GM23248 (cell line): ENCODE results near the gene FGF2. TPM values are rescaled to one million over a fixed set of nuclear protein-coding genes. Genes with fewer than 3 reads are reported as not detected.

ENCODE experiments used
- DNase-seq: peaks from one replicate; pipeline ENCODE4 v3.0.0-alpha.2; 2015
- H2AFZ ChIP-seq: fragments of 200-600 bp; sonication (generic); 2 replicates; pipeline ENCODE4 v1.6.1; 2016; ENCODE audit warnings: antibody characterized with exemption
- H3F3A ChIP-seq: fragments of 200-600 bp; sonication (generic); 2 replicates; pipeline ENCODE4 v1.6.1; 2016; ENCODE audit warnings: mild to moderate bottlenecking, antibody characterized with exemption, mixed run types; ENCODE audit not compliant: insufficient read depth
- H3K27ac ChIP-seq: fragments of 200-600 bp; sonication (generic); 2 replicates; pipeline ENCODE4 v1.5.1; 2016; ENCODE audit warnings: mild to moderate bottlenecking
- H3K27me3 ChIP-seq: fragments of 200-600 bp; sonication (generic); replicated peaks from 2 replicates; pipeline ENCODE4 v1.6.1; 2016; ENCODE audit warnings: mild to moderate bottlenecking; ENCODE audit not compliant: insufficient read depth
- H3K36me3 ChIP-seq: fragments of 200-600 bp; sonication (generic); 2 replicates; pipeline ENCODE4 v1.6.1; 2016; ENCODE audit warnings: low read depth, mild to moderate bottlenecking
- H3K4me1 ChIP-seq: fragments of 200-600 bp; sonication (generic); 2 replicates; pipeline ENCODE4 v1.6.1; 2016; ENCODE audit warnings: mild to moderate bottlenecking; ENCODE audit not compliant: insufficient read depth
- H3K4me2 ChIP-seq: fragments of 200-600 bp; sonication (generic); one replicate; pipeline ENCODE4 v1.6.1; 2016; ENCODE audit warnings: mild to moderate bottlenecking; ENCODE audit not compliant: unreplicated experiment
- H3K4me3 ChIP-seq: fragments of 200-600 bp; sonication (generic); 2 replicates; pipeline ENCODE4 v1.5.1; 2016; ENCODE audit warnings: mild to moderate bottlenecking
- H3K79me2 ChIP-seq: fragments of 200-600 bp; sonication (generic); 2 replicates; pipeline ENCODE4 v1.6.1; 2016; ENCODE audit warnings: mild to moderate bottlenecking; ENCODE audit not compliant: insufficient read depth
- H3K9ac ChIP-seq: fragments of 200-600 bp; sonication (generic); 2 replicates; pipeline ENCODE4 v1.6.1; 2016; ENCODE audit warnings: mild to moderate bottlenecking
- H3K9me2 ChIP-seq: fragments of 200-600 bp; sonication (generic); 2 replicates; pipeline ENCODE4 v1.6.1; 2016; ENCODE audit warnings: mixed run types, mild to moderate bottlenecking, moderate library complexity; ENCODE audit not compliant: insufficient read depth
- H3K9me3 ChIP-seq: fragments of 200-600 bp; sonication (generic); one replicate; pipeline ENCODE4 v1.6.1; 2017; ENCODE audit warnings: low read depth
- H4K20me1 ChIP-seq: fragments of 200-600 bp; sonication (generic); 2 replicates; pipeline ENCODE4 v1.6.0; 2016; ENCODE audit not compliant: insufficient read depth
- EZH2 ChIP-seq: fragments of 200-600 bp; sonication (generic); IDR thresholded peaks from 2 replicates; pipeline ENCODE4 v1.6.1; 2018; ENCODE audit warnings: antibody characterized with exemption, mild to moderate bottlenecking; ENCODE audit not compliant: insufficient read depth, poor library complexity, severe bottlenecking
- EZH2phosphoT487 ChIP-seq: fragments of 200-600 bp; sonication (generic); IDR thresholded peaks from 2 replicates; pipeline ENCODE4 v1.6.1; 2018; ENCODE audit warnings: antibody characterized with exemption, moderate library complexity, mild to moderate bottlenecking, low read depth; ENCODE audit not compliant: insufficient read depth
- WGBS, 2 experiments: methylation state at CpG; one replicate each; pipeline ENCODE4 v1.1.6; 2015 to 2017; ENCODE audit warnings: low lambda C conversion rate in 2 of 2, low coverage in 1 of 2; ENCODE audit errors: missing lambda C conversion rate in 2 of 2; 5-methylcytosine and 5-hydroxymethylcytosine counted together
- in situ Hi-C: fragments of 300-500 bp; cut with MboI; formaldehyde crosslinking; loops from 2 replicates; pipeline ENCODE4 v1.15.0; 2020
- polyA plus RNA-seq: library from polyadenylated mRNA; unstranded; fragments of >200 nt; fragmentation: Nextera tagmentation; extraction: Ambion mirVana; gene quantifications from 2 replicates; pipeline ENCODE4 v1.2.1, GENCODE V29; 2016
- total RNA-seq: library from RNA; depleted of rRNA; stranded (reverse); fragments of >200 nt; shearing (Covaris generic); gene quantifications from 2 replicates; pipeline ENCODE4 v1.2.3, GENCODE V29; 2014

FGF2 gene
- total and polyA plus RNA-seq, 2 experiments from 2014 or later: 36.9 to 306 TPM

GRCh38 chr4:122797405-122798094, 29.1 kb upstream of the FGF2 start:
- H3K9ac ChIP-seq: peak overlapping the region; percentile 80
- in situ Hi-C loops: no loop called here

GRCh38 chr4:122798101-122798500, 28.5 kb upstream of the FGF2 start:
- H3K36me3 ChIP-seq: no peaks in the 10 kb centered on the region
- H3K4me1 ChIP-seq: peaks cover 44% of the 10 kb centered on the region
- DNase-seq: peak; percentile 94
- TF ChIP-seq EZH2phosphoT487: no peak
- no peak for TF ChIP-seq EZH2
- in situ Hi-C loops: no loop called here
- no peaks in the 10 kb centered on the region for H3K27me3 ChIP-seq
- no peaks in the 10 kb centered on the region; the same call in 1 of the 2 replicates for H3K9me2 ChIP-seq
- peak overlapping the region; percentile 94 for H3K27ac ChIP-seq
- no peaks in the 10 kb centered on the region for H4K20me1 ChIP-seq
- H3K4me3 ChIP-seq: peak overlapping the region; percentile 65
- H2AFZ ChIP-seq: peak overlapping the region; percentile 51
- H3K9ac ChIP-seq: peak overlapping the region; percentile 80
- peaks cover 47% of the 10 kb centered on the region for H3F3A ChIP-seq
- no peaks in the 10 kb centered on the region for H3K9me3 ChIP-seq
- peaks cover 11% of the 10 kb centered on the region; the same call in 1 of the 2 replicates for H3K79me2 ChIP-seq
- H3K4me2 ChIP-seq: peak overlapping the region; percentile 78
- WGBS, 2 experiments: 2 to 4% methylated on average over 5 of the region's 5 CpGs

More at GRCh38 chr4:122797405-122798094, 29.1 kb upstream of the FGF2 start:
- DNase-seq: no peak
- Histone ChIP-seq H3K79me2 (peaks cover 11% of the 10 kb centered on the region; the same call in 1 of the 2 replicates), H3K27ac (peak overlapping the region; percentile 94), H4K20me1 (no peaks in the 10 kb centered on the region), H3K9me2 (no peaks in the 10 kb centered on the region; the same call in 1 of the 2 replicates), H3F3A (peaks cover 47% of the 10 kb centered on the region), H3K9me3 (no peaks in the 10 kb centered on the region), H3K36me3 (no peaks in the 10 kb centered on the region), H3K27me3 (no peaks in the 10 kb centered on the region), H3K4me2 (peak overlapping the region; percentile 78), H3K4me1 (peaks cover 45% of the 10 kb centered on the region), H2AFZ (peak overlapping the region; percentile 51), H3K4me3 (peak overlapping the region; percentile 65)
- TF ChIP-seq EZH2phosphoT487 (no peak), EZH2 (no peak)
- WGBS, 2 experiments: 75 to 76% methylated on average over 2 of the region's 2 CpGs

- H2AFZ ChIP-seq: peak overlapping the region; percentile 51
- H3K27ac ChIP-seq: peak overlapping the region; percentile 94
- H4K20me1 ChIP-seq: no peaks in the 10 kb centered on the region
- in situ Hi-C loops: no loop called here
- H3K9me3 ChIP-seq: no peaks in the 10 kb centered on the region
- H3F3A ChIP-seq: peaks cover 39% of the 10 kb centered on the region
- peak overlapping the region; percentile 78 for H3K4me2 ChIP-seq
- no peak for DNase-seq
- H3K9ac ChIP-seq: peak overlapping the region; percentile 80
- H3K36me3 ChIP-seq: no peaks in the 10 kb centered on the region
- peaks cover 36% of the 10 kb centered on the region for H3K4me1 ChIP-seq
- H3K9me2 ChIP-seq: no peaks in the 10 kb centered on the region
- peaks cover 11% of the 10 kb centered on the region; the same call in 1 of the 2 replicates for H3K79me2 ChIP-seq
- TF ChIP-seq EZH2phosphoT487: no peak
- no peak for TF ChIP-seq EZH2
- H3K27me3 ChIP-seq: no peaks in the 10 kb centered on the region
- peak overlapping the region; percentile 65 for H3K4me3 ChIP-seq
- WGBS, 2 experiments: 69 to 76% methylated on average over 2 of the region's 2 CpGs
Measured at GRCh38 chr4:122798917-122799316, 27.7 kb upstream of the FGF2 start.

- TF ChIP-seq EZH2phosphoT487 (no peak), EZH2 (no peak)
- WGBS, 2 experiments: 88% methylated on average over 4 of the region's 4 CpGs
- H3K4me2 ChIP-seq: no peak overlapping the region
Measured at GRCh38 chr4:122803788-122804208, 22.8 kb upstream of the FGF2 start.

More at GRCh38 chr4:122803788-122804208, 22.8 kb upstream of the FGF2 start:
- Histone ChIP-seq H3K27ac (no peak overlapping the region), H3K4me1 (peaks cover 17% of the 10 kb centered on the region), H3K9me3 (no peaks in the 10 kb centered on the region), H3K79me2 (peaks cover 11% of the 10 kb centered on the region; the same call in 1 of the 2 replicates), H3K9ac (no peak overlapping the region), H3K4me3 (no peak overlapping the region), H2AFZ (no peak overlapping the region; the same call in 1 of the 2 replicates), H3K9me2 (no peaks in the 10 kb centered on the region), H3F3A (peaks cover 20% of the 10 kb centered on the region), H3K36me3 (no peaks in the 10 kb centered on the region), H3K27me3 (no peaks in the 10 kb centered on the region), H4K20me1 (no peaks in the 10 kb centered on the region)
- in situ Hi-C loops: no loop called here
- DNase-seq: no peak
